Muscle of leg (tissue), 11 donors: ENCODE data around the gene NRSN2. TPM values are rescaled to one million over a fixed set of nuclear protein-coding genes. Genes with fewer than 3 reads are reported as not detected.
"Not testable (repeated sequence)": the region's sequence is repeated elsewhere in the genome, so short reads cannot be mapped to it uniquely, and the experiment has no call there.

Experiments
- DNase-seq: peaks from one replicate; pipeline ENCODE4 v3.0.0; 2013
- H3K27ac ChIP-seq: one replicate; pipeline ENCODE4 v1.5.1; 2013; ENCODE audit warnings: mild to moderate bottlenecking, low read length, control low read depth
- H3K27me3 ChIP-seq: one replicate; pipeline ENCODE4 v1.6.1; 2013; ENCODE audit warnings: low read length; ENCODE audit not compliant: control insufficient read depth, insufficient read depth
- H3K36me3 ChIP-seq: one replicate; pipeline ENCODE4 v1.6.1; 2013; ENCODE audit warnings: low read length; ENCODE audit not compliant: control insufficient read depth, insufficient read depth
- H3K4me1 ChIP-seq: one replicate; pipeline ENCODE4 v1.6.1; 2013; ENCODE audit warnings: low read length; ENCODE audit not compliant: control insufficient read depth, insufficient read depth
- H3K4me3 ChIP-seq: one replicate; pipeline ENCODE4 v1.5.1; 2013; ENCODE audit warnings: low read length, control low read depth
- H3K9me3 ChIP-seq: replicated peaks from 2 replicates; pipeline ENCODE4 v1.6.1; 2013; ENCODE audit warnings: low read depth, low read length; ENCODE audit not compliant: control insufficient read depth
- WGBS: methylation state at CpG from one replicate; pipeline ENCODE4 v1.1.5; 2013; ENCODE audit warnings: missing lambda C conversion rate; ENCODE audit not compliant: insufficient coverage; 5-methylcytosine and 5-hydroxymethylcytosine counted together
- polyA plus RNA-seq, 8 donors: library from polyadenylated mRNA; unstranded; fragments of 120-200 nt; gene quantifications; one replicate each; pipeline versions ENCODE4 v1.2.1 to v1.2.3, GENCODE V29; 2013; ENCODE audit warnings: inconsistent platforms in 1 of 8, low replicate concordance in 1 of 8; ENCODE audit not compliant: insufficient read length in 8 of 8, insufficient read depth in 1 of 8
- total RNA-seq: library from RNA; stranded (reverse); fragments of 120-200 nt; gene quantifications from one replicate; pipeline ENCODE4 v1.2.4, GENCODE V29; 2013

Gene NRSN2
- total and polyA plus RNA-seq, 9 donors: 12.4 to 33.6 (median 30.9) TPM

DNA sequence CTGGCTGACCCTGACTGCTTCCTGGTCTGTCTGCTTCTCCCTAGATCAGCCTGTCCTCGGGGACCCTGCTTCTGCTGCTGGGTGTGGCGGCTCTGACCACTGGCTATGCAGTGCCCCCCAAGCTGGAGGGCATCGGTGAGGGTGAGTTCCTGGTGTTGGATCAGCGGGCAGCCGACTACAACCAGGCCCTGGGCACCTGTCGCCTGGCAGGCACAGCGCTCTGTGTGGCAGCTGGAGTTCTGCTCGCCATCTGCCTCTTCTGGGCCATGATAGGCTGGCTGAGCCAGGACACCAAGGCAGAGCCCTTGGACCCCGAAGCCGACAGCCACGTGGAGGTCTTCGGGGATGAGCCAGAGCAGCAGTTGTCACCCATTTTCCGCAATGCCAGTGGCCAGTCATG is 6.3 kb downstream of the NRSN2 start:
- H3K4me3 ChIP-seq: no peak overlapping the region
- no peak overlapping the region for H3K27ac ChIP-seq
- DNase-seq: no peak
- H3K27me3 ChIP-seq: no peaks in the 10 kb centered on the region
- H3K4me1 ChIP-seq: peaks cover 7% of the 10 kb centered on the region
- WGBS: 90% methylated on average over 12 of the region's 13 CpGs
- no peaks in the 10 kb centered on the region for H3K9me3 ChIP-seq
- peaks cover 32% of the 10 kb centered on the region for H3K36me3 ChIP-seq

DNA sequence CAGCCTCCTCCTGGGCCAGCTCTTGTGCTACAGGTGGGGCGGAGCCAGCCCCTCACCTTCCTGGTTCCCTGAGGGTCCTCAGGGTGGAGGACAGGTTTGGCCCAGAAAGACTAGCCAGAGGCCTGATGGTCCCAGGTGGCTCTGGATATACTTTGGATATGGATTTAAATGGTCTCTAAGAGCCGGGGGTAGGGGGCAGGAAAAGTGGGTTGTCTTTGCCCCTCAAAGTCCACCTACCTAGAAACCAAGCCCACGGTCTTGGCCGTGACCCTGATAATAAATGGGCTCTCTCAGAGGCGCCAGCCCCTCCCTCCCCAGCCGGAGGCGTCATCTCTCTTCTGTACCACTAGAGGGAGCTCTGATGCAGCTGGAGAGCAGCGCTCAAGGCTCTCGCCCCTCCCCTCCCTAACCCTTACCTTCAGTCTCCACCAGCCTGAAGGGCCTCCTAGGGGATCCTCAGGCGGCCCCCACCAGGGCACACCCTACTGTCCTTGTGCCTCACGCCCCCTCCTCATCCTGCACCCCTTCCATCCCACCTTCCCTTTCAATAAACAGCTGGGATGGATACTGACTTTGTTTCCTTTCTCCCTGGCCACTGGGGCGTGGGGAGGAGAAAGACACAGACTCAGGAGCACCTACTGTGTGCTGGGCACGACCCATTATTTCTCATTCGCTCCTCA is 7.5 kb downstream of the NRSN2 start:
- Histone ChIP-seq H3K27ac (no peak overlapping the region), H3K4me1 (no peaks in the 10 kb centered on the region), H3K27me3 (no peaks in the 10 kb centered on the region), H3K9me3 (no peaks in the 10 kb centered on the region), H3K4me3 (no peak overlapping the region), H3K36me3 (peaks cover 28% of the 10 kb centered on the region)
- WGBS: 3% methylated on average over 10 of the region's 14 CpGs
- DNase-seq: peak; percentile 87

DNA sequence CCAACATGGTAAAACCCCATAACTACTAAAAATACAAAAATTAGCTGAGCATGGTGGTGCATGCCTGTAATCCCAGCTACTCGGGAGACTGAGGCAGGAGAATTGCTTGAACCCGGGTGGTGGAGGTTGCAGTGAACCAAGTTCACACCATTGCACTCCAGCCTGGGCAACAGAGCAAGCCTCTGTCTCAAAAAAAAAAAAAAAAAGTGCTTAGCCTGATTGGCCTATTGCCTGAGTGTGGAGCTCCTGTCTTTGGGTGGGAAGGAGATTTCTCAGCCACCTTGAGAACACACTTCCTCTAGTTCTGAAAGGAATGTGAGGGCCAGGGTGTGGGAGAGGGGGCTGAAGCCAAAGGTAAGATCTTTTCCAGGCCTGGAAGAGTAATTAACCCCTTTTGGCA is 9.2 kb downstream of the NRSN2 start:
- not testable (repeated sequence) for H3K27me3 ChIP-seq, H3K9me3 ChIP-seq, H3K4me3 ChIP-seq, H3K4me1 ChIP-seq, H3K27ac ChIP-seq, DNase-seq
- WGBS: no CpG with 5 or more reads among the region's 2 CpGs
- peaks cover 21% of the 10 kb centered on the region for H3K36me3 ChIP-seq

GRCh38 chr20:356745-357144 is 9.8 kb downstream of the NRSN2 start:
- no peak overlapping the region for H3K4me3 ChIP-seq
- H3K27me3 ChIP-seq: no peaks in the 10 kb centered on the region
- peaks cover 21% of the 10 kb centered on the region for H3K36me3 ChIP-seq
- peaks cover 7% of the 10 kb centered on the region for H3K4me1 ChIP-seq
- DNase-seq: no peak
- 73% methylated on average over 10 of the region's 10 CpGs for WGBS
- no peaks in the 10 kb centered on the region for H3K9me3 ChIP-seq
- H3K27ac ChIP-seq: no peak overlapping the region

- DNase-seq: no peak
- Histone ChIP-seq H3K4me3 (no peak overlapping the region), H3K27me3 (no peaks in the 10 kb centered on the region), H3K27ac (peak overlapping the region; percentile 9), H3K4me1 (peaks cover 13% of the 10 kb centered on the region), H3K36me3 (peaks cover under 1% of the 10 kb centered on the region), H3K9me3 (no peaks in the 10 kb centered on the region)
- WGBS: no CpG with 5 or more reads among the region's 4 CpGs
These were observed 12.1 kb downstream of the NRSN2 start for GRCh38 chr20:358891-359555.

DNA sequence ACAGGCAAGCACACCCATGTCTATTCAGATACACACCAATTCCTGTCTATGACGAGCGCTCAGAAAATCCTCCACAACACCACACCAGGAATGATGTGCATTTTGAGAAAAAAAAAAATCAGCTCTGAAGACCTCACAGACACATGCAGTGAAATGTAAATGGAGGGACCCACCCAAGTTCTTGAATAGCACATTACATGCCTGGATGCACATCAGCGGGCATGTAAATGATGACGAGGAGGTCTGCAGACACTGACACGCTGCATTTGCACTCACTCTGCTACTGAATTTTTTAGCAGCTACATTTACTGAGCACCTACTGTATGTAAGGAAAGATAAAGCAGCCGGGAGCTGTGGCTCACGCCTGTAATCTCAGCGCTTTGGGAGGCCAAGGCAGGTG is 14.7 kb downstream of the NRSN2 start:
- Histone ChIP-seq H3K4me1 (peaks cover 13% of the 10 kb centered on the region), H3K27ac (no peak overlapping the region), H3K4me3 (no peak overlapping the region), H3K27me3 (no peaks in the 10 kb centered on the region), H3K36me3 (no peaks in the 10 kb centered on the region), H3K9me3 (no peaks in the 10 kb centered on the region)
- no peak for DNase-seq
- 100% methylated on average over 1 of the region's 8 CpGs for WGBS

DNA sequence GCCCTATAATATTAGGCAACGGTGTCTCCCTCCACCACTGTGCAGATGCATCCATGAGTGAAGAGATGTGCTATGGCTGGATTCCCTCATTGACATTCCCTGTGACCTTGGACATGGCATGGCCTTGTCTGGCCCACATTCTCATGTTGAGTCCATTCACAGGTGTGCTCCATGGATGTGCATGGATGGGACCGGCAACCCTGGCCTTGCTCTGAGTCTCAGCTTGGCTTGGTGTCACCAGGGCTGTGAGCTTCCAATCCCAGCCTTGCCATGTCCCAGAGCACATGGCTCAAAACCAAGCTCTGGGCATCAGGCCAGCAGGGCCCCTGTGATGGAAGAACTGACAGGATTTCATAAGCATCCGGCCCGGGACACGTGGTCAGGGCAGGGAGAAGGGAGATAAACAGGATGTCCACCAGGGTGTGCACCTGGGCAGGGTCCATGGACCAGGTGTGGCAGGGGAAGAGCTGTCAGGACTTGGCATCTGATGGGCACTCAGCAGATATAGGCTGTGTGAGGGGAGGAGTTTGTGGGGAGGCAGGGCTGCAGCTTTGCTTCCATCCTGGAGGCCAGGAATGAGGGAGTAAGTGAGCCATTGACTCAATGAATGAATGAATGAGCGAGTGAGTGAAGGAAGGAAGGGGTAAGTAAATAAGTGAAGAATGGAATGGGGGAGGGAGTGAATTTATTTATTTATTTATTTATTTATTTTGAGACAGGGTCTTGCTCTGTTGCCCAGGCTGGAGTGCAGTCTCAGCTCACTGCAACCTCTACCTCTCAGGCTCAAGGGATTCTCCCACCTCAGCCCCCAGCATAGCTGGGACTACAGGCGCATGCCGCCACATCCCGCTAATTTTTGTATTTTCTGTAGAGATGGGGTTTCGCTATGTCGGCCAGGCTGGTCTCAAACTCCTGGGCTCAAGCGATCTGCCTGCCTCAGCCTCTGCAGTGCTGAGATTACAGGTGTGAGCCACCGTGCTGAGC is 15.7 kb downstream of the NRSN2 start:
- H3K27me3 ChIP-seq: no peaks in the 10 kb centered on the region
- H3K36me3 ChIP-seq: no peaks in the 10 kb centered on the region
- peaks cover 13% of the 10 kb centered on the region for H3K4me1 ChIP-seq
- no peaks in the 10 kb centered on the region for H3K9me3 ChIP-seq
- H3K4me3 ChIP-seq: no peak overlapping the region
- WGBS: 69% methylated on average over 9 of the region's 13 CpGs
- H3K27ac ChIP-seq: no peak overlapping the region
- DNase-seq: peak; percentile 77

DNA sequence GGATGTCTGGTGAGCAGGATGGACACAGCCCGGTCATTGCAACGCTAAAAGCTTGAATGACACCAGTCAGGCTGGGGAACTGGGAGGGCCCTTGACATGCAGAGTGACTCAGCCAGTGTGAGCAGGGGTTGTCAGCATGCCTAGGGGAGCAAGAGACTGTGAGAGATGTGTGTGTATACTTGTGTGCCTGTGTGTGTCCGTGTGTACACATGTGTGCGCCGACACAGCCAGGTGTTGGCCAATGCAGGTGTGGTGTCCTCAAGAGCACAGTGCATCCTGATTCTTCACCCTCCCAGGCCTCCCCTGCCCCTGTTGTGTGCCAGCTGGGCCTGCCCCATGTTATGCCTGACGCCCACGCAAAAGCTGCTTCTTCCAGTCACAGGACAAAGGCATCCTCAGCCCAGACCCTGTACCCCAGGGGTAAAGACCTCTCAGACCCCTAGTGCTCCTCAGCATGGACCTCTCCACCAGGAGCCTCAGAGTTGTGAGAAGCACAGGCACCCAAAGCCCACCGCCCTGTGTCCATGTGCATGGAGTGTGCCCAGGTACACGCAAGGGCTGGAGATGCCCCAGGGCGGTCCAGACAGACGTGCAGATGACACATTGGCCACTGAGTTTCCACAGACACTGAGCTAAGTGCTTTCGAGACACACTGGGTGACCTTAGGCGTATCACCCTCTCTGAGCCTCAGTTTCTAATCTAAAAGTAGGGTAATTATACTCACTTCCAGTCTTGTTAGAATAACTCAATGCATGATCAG is 16.6 kb downstream of the NRSN2 start:
- Histone ChIP-seq H3K4me1 (peaks cover 13% of the 10 kb centered on the region), H3K4me3 (no peak overlapping the region), H3K36me3 (no peaks in the 10 kb centered on the region), H3K27me3 (no peaks in the 10 kb centered on the region), H3K9me3 (no peaks in the 10 kb centered on the region), H3K27ac (no peak overlapping the region)
- 82% methylated on average over 10 of the region's 13 CpGs for WGBS
- DNase-seq: no peak

GRCh38 chr20:364905-365794 is 18.2 kb downstream of the NRSN2 start:
- Histone ChIP-seq H3K36me3 (no peaks in the 10 kb centered on the region), H3K27ac (no peak overlapping the region), H3K27me3 (no peaks in the 10 kb centered on the region), H3K9me3 (no peaks in the 10 kb centered on the region), H3K4me3 (no peak overlapping the region), H3K4me1 (peaks cover 13% of the 10 kb centered on the region)
- WGBS: 77% methylated on average over 5 of the region's 9 CpGs
- DNase-seq: no peak
